T-helper 1 cell treated with Interleukin-12 subunit alpha and Interleukin-12 subunit beta and Interleukin-4 antibody, amounts not matched to agents 30 μg/mL and 1 μg/mL, for 36 hours (primary cell): ENCODE results near the gene TTC7B.

ENCODE experiments used
- H3K27ac Mint-ChIP-seq: one replicate; pipeline ENCODE4 v1.8.0; 2021; ENCODE audit warnings: mild to moderate bottlenecking, mixed read lengths
- H3K27me3 Mint-ChIP-seq: one replicate; pipeline ENCODE4 v1.8.0; 2021; ENCODE audit warnings: low read depth, mixed read lengths
- H3K36me3 Mint-ChIP-seq: one replicate; pipeline ENCODE4 v1.8.0; 2021; ENCODE audit warnings: low read depth, mixed read lengths
- H3K4me1 Mint-ChIP-seq: one replicate; pipeline ENCODE4 v1.8.0; 2021; ENCODE audit warnings: low read depth, mixed read lengths
- H3K4me3 Mint-ChIP-seq: one replicate; pipeline ENCODE4 v1.8.0; 2021; ENCODE audit warnings: mild to moderate bottlenecking, moderate library complexity, mixed read lengths
- H3K9me3 Mint-ChIP-seq: one replicate; pipeline ENCODE4 v1.8.0; 2021; ENCODE audit warnings: mixed read lengths

Gene TTC7B

DNA sequence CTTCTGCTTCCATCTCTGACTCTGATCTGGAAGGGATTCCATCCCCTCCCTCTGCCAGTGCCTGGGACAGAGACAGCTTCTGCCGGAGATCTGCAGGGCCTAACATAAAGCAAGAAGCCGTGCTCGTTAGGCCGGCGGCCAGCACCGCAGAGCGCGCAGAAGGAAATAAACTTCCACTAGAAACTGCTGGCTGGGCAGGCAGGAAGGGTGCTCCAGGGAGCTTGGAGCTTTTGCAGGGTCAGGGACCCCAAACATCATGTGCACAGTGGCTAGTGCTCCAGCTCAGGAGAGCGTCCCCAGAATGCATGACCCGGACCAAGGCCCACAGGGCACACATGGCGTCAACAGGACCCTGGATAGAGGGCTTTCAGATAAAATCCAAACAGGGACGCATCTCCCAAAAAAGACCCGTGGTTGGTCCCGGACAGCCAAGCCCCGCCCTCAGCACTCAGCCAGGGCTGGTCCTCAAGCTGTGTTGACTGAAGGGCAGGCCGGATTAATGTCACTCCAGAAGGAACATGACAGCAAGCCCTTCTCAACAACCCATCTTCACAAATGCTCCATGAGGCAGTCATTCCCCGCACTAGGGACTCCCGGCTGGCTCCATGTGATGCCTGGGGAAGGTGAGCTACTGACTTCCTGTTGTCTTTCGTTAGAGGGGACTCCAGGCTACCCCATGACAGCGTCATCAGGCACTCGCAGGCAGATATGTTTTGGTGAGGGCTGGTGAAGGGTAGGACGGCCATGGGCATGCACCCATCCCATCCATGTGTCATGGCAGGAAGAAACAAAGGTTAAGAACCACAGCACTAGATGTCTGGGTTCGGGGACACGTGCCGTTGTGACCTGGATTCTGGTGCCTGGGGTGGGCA is 297.9 kb downstream of the TTC7B start:
- no peaks in the 10 kb centered on the region for H3K4me1 Mint-ChIP-seq

DNA sequence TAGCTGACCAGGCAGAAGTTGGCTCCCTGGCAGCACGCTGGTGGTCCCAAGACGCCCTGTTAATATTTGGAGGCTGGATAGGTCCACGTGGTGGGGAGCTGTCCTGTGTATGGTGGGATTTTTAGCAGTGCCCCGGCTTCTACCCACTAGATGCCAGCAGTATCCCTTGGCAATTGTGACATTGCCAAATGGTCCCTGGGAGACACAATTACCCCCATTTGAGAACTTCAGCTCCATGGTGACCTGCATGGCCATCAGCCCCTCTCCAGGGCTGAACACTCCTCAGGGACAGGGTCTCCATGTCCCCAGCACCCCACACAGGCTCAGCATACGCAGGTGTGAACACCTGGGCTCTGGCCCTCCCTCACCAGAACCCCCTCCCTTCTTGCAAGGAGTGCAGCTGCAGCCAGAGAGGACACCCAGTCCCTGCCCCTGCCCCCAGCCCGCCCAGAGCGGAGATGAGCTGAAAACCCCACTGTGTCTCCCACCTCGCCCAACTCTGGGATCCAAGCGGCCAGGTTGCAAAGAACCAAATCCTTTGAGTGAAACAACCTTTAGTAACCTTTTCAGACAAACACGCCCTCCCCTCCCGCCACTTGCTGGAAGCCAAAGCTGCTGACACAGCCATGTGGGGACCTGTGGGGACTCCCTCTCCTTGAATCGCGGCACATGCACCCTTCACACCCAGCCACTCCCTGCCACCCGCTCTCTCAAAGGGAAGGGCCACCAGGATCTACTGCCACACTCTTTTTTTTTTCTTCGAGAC is 299.0 kb downstream of the TTC7B start:
- Mint-ChIP-seq H3K27ac (no peak overlapping the region), H3K36me3 (no peaks in the 10 kb centered on the region), H3K4me3 (no peak overlapping the region), H3K9me3 (no peaks in the 10 kb centered on the region), H3K27me3 (no peaks in the 10 kb centered on the region), H3K4me1 (no peaks in the 10 kb centered on the region)

More for the DNA sequence above, 297.9 kb downstream of the TTC7B start:
- Mint-ChIP-seq H3K27ac (no peak overlapping the region), H3K36me3 (no peaks in the 10 kb centered on the region), H3K27me3 (no peaks in the 10 kb centered on the region), H3K4me3 (no peak overlapping the region), H3K9me3 (no peaks in the 10 kb centered on the region)

DNA sequence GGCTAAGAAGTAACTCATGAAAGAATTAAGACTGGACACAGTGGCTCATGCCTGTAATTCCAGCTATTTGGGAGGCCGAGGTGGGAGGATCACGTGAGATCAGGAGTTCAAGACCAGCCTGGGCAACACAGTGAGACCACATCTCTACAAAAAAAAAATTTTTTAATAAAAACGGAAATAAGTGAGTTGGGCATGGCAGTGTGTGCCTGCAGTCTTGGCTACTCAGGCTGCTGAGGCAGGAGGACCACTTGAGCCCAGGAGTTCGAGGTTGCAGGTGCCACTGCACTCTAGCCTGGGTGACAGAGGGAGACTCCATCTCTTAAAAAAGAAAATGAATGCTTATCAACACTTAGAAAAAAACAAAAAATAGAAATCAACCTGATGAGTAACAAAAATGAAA is 301.7 kb downstream of the TTC7B start:
- no peak overlapping the region for H3K4me3 Mint-ChIP-seq
- H3K9me3 Mint-ChIP-seq: no peaks in the 10 kb centered on the region
- H3K27ac Mint-ChIP-seq: no peak overlapping the region
- peaks cover 2% of the 10 kb centered on the region for H3K27me3 Mint-ChIP-seq
- H3K36me3 Mint-ChIP-seq: no peaks in the 10 kb centered on the region
- no peaks in the 10 kb centered on the region for H3K4me1 Mint-ChIP-seq

DNA sequence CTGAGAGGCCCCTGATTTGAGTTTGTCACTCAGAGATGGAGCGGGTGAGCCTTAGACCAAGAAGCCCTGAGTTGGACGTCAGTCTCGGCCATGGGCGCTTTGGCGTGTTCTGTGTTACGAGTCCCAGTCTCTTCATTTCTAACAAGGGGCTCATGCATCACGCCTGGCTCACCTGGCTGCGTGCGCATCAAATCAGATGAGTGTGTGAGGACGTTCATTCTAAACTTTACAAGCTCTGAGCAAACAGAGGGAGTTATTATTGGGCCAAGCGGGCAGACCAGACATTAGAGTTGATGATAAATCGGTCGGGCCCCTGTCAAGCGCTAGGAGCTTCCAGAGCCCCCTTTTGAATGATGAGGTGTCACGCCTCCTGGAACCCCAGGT is 302.2 kb downstream of the TTC7B start:
- no peak overlapping the region for H3K27ac Mint-ChIP-seq
- H3K4me3 Mint-ChIP-seq: no peak overlapping the region
- H3K4me1 Mint-ChIP-seq: no peaks in the 10 kb centered on the region
- H3K36me3 Mint-ChIP-seq: no peaks in the 10 kb centered on the region
- H3K27me3 Mint-ChIP-seq: peaks cover 8% of the 10 kb centered on the region
- no peaks in the 10 kb centered on the region for H3K9me3 Mint-ChIP-seq

DNA sequence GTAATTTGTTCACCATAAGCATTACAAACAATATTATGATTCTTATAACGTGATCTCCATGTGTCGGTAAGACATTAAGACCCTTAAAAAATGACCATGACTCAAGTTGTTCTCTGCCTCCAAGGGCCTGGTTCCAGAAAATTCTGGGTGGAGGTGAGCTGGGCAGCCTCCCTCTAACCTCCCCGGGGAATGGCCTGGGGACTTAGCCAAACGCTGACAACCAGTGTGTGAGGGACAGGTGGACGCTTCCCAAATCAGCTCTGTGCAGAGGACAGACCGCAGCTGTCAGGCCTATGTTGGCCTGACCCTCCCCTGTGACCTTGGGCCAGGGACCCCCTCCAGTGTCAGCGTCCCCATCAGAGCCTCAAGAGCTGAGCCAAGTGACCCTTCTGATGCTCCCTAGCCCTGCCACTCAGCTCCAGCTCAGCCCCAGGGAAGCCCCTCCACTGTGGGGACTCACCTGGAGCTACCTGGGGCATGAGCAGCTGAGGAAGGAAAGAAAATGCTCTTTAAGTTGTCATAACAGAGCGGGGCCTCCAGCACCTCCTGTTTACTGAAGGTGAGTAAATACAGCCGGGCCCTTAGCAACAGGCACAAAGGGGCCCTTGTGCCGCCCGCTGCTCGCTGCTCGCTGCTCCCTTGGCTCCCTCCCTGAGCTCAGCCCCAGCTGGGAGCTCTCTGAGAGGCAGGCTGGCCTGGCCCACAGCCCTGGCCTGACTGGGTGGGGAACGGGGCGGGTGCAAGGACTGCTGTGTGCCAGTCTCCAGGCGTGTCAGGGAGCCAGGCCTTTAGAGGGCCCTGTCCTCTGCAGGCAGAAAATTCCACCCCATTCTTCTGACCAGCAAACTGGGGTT is 302.8 kb downstream of the TTC7B start:
- H3K9me3 Mint-ChIP-seq: no peaks in the 10 kb centered on the region
- H3K4me3 Mint-ChIP-seq: no peak overlapping the region
- H3K27ac Mint-ChIP-seq: no peak overlapping the region
- H3K4me1 Mint-ChIP-seq: no peaks in the 10 kb centered on the region
- no peaks in the 10 kb centered on the region for H3K36me3 Mint-ChIP-seq
- peaks cover 11% of the 10 kb centered on the region for H3K27me3 Mint-ChIP-seq

DNA sequence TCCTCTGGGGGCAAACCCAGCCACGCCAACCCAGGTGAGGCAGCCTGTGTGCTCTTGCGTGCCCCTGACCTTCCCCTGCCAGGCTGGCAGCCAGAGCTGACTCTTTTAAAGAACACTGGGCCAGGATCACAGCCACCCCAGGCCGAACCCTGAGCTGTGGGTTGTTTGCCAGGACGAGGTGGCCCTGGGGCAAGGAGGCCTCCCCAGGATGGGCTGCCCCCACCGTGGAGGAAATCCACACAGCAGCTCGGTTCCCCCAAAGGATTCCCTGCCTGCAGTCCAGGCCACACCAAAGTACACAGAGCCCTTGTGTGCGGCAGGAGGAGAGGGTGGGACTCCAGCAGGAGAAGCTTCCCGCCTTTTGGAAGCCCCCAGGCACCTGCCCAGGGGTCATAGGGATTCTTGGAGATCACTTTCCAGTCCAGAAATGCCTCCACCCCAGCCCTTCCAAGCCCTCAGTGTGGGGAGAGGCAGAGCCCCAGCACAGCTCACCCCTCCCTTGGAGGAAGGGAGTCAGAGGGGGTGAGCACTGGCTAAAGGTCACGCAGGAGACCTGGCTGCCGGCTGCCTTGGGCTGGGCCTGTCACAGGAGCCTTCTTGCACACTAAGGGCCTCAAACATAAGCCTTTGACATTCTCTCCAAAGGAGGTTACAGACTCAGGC is 303.8 kb downstream of the TTC7B start:
- no peak overlapping the region for H3K4me3 Mint-ChIP-seq
- H3K4me1 Mint-ChIP-seq: no peaks in the 10 kb centered on the region
- H3K27ac Mint-ChIP-seq: no peak overlapping the region
- H3K27me3 Mint-ChIP-seq: peaks cover 13% of the 10 kb centered on the region
- no peaks in the 10 kb centered on the region for H3K9me3 Mint-ChIP-seq
- H3K36me3 Mint-ChIP-seq: no peaks in the 10 kb centered on the region

DNA sequence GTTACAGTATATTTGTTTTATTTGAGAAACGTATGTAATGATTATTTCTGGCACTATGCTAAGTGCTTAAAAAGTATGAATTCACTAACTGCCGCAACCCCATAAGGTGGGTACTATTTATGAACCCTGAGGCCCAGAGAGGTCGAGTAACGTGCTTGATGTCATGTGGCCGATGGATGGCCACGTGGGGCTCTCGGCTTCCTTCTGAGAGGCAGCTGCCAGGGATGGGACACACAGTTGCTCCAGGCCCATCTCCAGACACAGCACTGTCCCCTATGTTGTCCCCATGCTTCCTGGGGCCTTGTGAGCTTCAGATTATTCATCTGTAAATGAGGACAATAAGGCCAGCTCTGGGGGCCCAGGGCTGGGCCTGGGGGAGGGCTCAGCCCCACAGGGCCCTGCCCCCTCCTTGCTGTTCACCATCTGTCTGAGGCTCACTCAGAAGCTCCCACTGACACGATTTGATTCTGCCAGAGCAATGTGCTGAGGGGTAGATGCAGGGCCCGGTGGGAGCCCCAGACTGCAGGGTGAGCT is 304.4 kb downstream of the TTC7B start:
- Mint-ChIP-seq H3K27me3 (peaks cover 14% of the 10 kb centered on the region), H3K4me1 (no peaks in the 10 kb centered on the region), H3K4me3 (no peak overlapping the region), H3K27ac (no peak overlapping the region), H3K9me3 (no peaks in the 10 kb centered on the region), H3K36me3 (no peaks in the 10 kb centered on the region)

DNA sequence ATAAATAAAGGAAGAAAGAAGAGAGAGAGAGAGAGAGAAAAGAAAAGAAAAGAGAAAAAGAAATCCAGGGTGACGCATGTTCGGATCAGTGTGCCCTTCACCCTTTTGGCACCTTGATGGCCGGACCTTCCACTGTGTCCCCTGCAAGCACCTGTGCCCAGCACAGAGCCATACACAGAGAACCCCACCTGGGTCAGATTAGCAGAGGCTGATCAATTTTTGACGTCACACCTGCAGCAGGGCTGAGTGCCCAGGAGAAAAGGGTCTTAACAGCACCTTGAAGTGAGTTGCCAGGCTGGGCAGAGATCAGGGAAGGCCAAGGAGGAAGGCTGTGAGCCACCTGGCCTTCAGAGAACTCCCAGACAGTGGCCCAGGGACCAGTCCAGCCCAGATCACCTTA is 305.0 kb downstream of the TTC7B start:
- H3K9me3 Mint-ChIP-seq: no peaks in the 10 kb centered on the region
- peaks cover 14% of the 10 kb centered on the region for H3K27me3 Mint-ChIP-seq
- H3K4me1 Mint-ChIP-seq: no peaks in the 10 kb centered on the region
- H3K4me3 Mint-ChIP-seq: no peak overlapping the region
- H3K36me3 Mint-ChIP-seq: no peaks in the 10 kb centered on the region
- H3K27ac Mint-ChIP-seq: no peak overlapping the region

DNA sequence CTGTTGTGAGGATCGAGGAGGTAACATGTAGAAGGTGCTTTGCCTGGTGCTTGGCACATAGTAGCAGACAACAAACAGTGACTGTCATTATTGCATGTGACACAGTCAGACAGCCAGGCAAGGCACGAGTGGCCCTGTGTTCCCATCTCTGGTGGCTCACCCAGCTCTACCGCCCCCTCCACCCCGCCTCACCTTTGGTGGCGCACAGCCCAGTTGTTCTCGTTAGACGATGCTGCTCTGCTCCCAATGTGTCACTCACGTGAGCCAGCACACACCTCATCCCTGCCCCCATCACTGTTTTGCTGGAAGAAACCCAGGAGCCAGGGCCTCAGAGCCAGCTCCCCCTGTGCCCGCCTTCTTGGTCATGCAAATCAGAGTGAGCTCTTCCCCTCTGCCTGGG is 306.1 kb downstream of the TTC7B start:
- no peaks in the 10 kb centered on the region for H3K4me1 Mint-ChIP-seq
- H3K27ac Mint-ChIP-seq: no peak overlapping the region
- no peaks in the 10 kb centered on the region for H3K36me3 Mint-ChIP-seq
- H3K9me3 Mint-ChIP-seq: no peaks in the 10 kb centered on the region
- peaks cover 14% of the 10 kb centered on the region for H3K27me3 Mint-ChIP-seq
- H3K4me3 Mint-ChIP-seq: no peak overlapping the region

DNA sequence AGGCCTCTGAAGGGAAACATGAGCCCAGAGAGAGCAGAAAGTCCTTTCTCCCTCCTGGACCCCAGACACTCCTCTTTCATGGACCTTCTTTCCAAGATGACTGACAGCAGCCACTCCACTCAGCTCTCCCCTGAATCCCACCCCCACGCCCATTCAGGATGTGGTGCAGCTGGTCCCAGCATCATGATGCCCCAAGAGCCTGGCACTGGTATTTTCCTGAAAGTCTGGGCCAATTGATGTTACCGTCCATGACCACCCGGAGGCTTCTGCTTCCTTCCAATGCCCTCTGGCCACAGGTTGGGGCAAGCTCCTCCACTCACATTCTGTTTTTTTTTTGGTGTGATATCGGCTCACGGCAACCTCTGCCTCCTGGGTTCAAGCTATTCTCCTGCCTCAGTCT is 306.8 kb downstream of the TTC7B start:
- peaks cover 14% of the 10 kb centered on the region for H3K27me3 Mint-ChIP-seq
- H3K36me3 Mint-ChIP-seq: no peaks in the 10 kb centered on the region
- H3K27ac Mint-ChIP-seq: no peak overlapping the region

DNA sequence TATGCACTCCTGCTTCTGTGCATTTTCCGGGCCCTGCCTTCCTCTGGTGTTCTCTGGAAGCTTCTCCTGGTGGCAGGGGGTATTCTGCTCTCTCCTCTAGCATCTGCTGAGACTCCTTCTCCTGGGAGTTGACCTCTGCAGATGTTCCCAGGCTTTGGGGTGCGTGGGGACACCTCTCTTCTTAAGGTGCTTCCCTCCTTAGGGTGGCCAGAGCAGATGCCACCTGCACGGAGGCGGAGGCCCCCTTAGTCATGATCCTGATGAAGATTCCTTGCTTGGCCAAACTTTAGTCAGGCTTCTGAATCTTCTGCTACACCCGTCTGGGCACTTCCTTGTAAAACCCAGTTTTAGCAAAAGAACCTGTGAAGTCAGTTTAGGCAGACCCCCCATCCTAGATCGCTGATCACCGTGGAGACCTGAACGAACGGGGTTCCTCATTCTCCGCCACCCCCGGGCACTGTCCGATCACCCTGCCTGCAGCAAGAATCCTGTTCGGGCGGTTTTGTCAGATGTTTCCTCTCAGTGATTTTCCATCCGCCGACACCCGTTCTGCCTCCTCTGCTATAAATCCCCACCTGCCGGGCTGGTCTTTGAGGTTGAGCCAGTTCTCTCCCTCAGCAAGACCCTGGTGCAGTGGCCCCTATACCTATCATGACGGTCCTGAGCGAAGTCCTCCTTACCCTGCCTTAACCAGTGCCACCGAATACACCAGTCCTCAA is 307.5 kb downstream of the TTC7B start:
- Mint-ChIP-seq H3K36me3 (no peaks in the 10 kb centered on the region), H3K4me1 (no peaks in the 10 kb centered on the region), H3K27me3 (peaks cover 14% of the 10 kb centered on the region), H3K4me3 (no peak overlapping the region), H3K27ac (no peak overlapping the region), H3K9me3 (no peaks in the 10 kb centered on the region)

More for the DNA sequence above, 306.8 kb downstream of the TTC7B start:
- H3K4me3 Mint-ChIP-seq: no peak overlapping the region
- no peaks in the 10 kb centered on the region for H3K9me3 Mint-ChIP-seq
- H3K4me1 Mint-ChIP-seq: no peaks in the 10 kb centered on the region

DNA sequence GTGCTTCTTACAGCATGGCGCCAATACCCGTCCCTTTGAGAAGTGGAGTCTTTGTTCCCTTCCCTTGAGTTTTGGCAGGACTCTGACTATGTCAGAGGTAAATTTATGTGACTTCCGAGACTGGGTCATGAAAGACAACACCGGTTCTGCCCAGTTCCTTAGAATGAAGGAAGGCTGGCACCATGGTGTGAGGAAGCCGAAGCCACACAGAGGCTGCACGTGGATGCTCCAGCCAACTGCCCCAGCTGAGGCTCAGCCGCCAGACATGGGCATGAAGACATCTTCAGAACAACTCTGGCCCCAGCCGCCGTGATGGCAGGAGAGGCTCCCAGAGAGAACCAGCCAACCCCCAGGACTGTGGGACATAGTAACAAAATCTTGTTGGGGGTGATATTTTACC is 308.2 kb downstream of the TTC7B start:
- H3K4me3 Mint-ChIP-seq: no peak overlapping the region
- H3K27ac Mint-ChIP-seq: no peak overlapping the region
- H3K4me1 Mint-ChIP-seq: no peaks in the 10 kb centered on the region
- H3K36me3 Mint-ChIP-seq: no peaks in the 10 kb centered on the region
- H3K27me3 Mint-ChIP-seq: peaks cover 14% of the 10 kb centered on the region
- no peaks in the 10 kb centered on the region for H3K9me3 Mint-ChIP-seq

DNA sequence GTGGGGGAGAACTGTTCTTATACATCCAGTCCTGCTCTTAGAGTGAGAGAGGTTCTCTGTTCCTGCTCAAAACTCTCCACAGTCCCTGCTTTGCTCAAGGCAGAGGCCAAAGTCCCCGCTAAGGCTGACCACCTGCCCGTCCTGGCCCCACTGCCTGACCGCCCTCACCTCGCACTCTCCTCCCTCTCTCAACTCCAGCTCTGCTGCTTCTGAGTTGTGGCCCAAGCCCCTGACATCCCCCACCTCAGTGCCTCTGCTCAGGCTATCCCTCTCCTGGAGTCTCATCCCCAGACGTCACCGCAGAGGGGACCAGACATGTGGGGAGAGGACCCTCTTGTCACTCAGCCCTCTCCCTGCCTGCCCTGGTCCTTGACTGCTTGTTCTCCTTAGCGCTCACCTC is 308.8 kb downstream of the TTC7B start:
- Mint-ChIP-seq H3K27me3 (peaks cover 14% of the 10 kb centered on the region), H3K27ac (no peak overlapping the region), H3K36me3 (no peaks in the 10 kb centered on the region), H3K9me3 (no peaks in the 10 kb centered on the region), H3K4me1 (no peaks in the 10 kb centered on the region), H3K4me3 (no peak overlapping the region)
